Measurements from ENCODE around the gene SKP1. TPM values are rescaled to one million over a fixed set of nuclear protein-coding genes. Genes with fewer than 3 reads are reported as not detected.

The SKP1 gene
- total RNA-seq, 1 experiment from 2014 or later = 220 TPM

DNA sequence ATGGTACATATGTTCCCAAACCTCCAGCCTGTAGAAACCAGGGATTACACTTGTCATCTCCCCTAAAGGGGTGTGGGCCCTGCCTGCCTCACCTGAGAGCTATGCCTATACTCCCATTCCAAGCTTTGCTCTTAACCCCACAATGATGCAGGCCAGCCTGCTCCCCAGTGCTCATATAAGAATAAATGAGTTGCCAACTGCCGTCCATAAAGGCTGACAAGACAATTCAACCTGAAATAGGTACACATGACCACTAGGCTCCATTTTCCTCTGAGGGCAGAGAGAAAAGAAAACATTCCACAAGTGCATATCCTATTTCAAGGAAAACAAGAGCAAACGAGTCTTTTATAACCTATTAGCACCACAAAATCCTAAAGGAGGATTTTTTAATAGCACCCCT, 28.4 kb downstream of the SKP1 start:
- no peak for DNase-seq
- intact Hi-C loops (cut with micrococcal nuclease) = no loop called here
- Histone ChIP-seq H3K4me1 (ENCODE audit: insufficient read depth, low read length) (no peaks in the 10 kb centered on the region), H3K9ac (ENCODE audit: low read length) (no peak overlapping the region), H4K20me1 (ENCODE audit: low read length) (peaks cover 5% of the 10 kb centered on the region; the same call in 1 of the 2 replicates), H2AFZ (ENCODE audit: low read length) (no peak overlapping the region), H3K79me2 (ENCODE audit: low read length) (peaks cover 31% of the 10 kb centered on the region; the same call in 1 of the 2 replicates), H3K9me2 (replicated peaks; ENCODE audit: low read length) (no peaks in the 10 kb centered on the region), H3K4me3 (ENCODE audit: low read length) (no peak overlapping the region), H3K36me3 (ENCODE audit: low read depth, low read length) (peaks cover 56% of the 10 kb centered on the region), H3K4me2 (ENCODE audit: low read length) (no peak overlapping the region), H3K27me3 (ENCODE audit: low read length) (no peaks in the 10 kb centered on the region), H3F3A (ENCODE audit: low read length, unreplicated experiment) (no peaks in the 10 kb centered on the region), H3K9me3 (ENCODE audit: low read length) (no peaks in the 10 kb centered on the region), H3K27ac (ENCODE audit: low read length) (no peak overlapping the region)
- BruUV-seq (replicated peaks) = no TSS peak
- ATAC-seq = no peak
- POLR2A ChIA-PET (ENCODE audit: unreplicated experiment) = no interaction called here
- CTCF ChIA-PET = no interaction called here
- TF ChIP-seq, protein P1, sequence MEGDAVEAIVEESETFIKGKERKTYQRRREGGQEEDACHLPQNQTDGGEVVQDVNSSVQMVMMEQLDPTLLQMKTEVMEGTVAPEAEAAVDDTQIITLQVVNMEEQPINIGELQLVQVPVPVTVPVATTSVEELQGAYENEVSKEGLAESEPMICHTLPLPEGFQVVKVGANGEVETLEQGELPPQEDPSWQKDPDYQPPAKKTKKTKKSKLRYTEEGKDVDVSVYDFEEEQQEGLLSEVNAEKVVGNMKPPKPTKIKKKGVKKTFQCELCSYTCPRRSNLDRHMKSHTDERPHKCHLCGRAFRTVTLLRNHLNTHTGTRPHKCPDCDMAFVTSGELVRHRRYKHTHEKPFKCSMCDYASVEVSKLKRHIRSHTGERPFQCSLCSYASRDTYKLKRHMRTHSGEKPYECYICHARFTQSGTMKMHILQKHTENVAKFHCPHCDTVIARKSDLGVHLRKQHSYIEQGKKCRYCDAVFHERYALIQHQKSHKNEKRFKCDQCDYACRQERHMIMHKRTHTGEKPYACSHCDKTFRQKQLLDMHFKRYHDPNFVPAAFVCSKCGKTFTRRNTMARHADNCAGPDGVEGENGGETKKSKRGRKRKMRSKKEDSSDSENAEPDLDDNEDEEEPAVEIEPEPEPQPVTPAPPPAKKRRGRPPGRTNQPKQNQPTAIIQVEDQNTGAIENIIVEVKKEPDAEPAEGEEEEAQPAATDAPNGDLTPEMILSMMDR (conservative IDR thresholded peaks at IDR 0.05; ENCODE audit: low read depth, low read length) = no peak
- TF ChIP-seq EZH2 (IDR thresholded peaks at IDR 0.05; ENCODE audit: low read length, unreplicated experiment) (no peak), EZH2phosphoT487 (IDR thresholded peaks at IDR 0.05; ENCODE audit: borderline replicate concordance, low read length) (no peak)

DNA sequence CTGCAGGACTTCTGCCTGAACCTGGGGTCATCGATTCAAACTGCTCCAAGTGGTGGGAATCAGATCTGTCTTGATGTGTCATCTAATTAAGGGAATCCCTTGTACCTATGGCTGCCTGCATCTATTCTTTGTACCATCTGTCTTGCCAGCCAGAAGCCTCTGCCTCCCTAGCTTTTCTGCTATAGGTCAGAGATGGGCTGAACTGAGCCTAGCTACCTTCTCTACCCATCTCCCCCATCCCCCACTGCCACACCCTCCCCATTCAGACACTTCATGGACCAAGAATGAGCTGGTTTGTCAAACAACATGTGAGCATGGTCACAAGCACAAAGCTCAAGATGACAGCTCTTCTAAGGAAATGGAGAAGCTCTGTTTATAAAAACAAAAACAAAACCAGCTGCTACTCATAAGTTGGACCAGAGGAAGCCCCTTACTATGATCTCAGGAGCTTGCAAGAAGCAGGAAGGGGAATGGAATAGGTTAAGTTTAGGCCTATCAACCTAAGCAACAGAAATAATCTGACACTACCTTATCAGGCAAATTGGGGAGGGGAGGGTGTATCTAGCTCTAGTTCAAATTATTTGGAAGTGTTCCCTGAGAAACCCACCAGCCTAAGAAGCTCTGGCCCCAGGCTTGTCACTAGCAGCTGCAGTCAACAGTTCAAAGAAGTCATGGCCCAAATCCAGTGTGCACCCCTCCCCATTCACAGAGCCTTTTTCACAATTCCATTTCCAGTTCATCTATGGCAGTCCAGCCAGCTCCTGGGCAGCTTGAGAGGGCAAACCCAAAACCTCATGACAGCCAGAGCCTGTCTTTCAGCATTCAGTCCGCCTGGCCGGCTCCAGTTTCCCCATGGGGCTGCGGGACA, 29.9 kb downstream of the SKP1 start:
- TF ChIP-seq EZH2 (IDR thresholded peaks at IDR 0.05; ENCODE audit: low read length, unreplicated experiment) (no peak), EZH2phosphoT487 (IDR thresholded peaks at IDR 0.05; ENCODE audit: borderline replicate concordance, low read length) (no peak)
- TF ChIP-seq, protein P1 (conservative IDR thresholded peaks at IDR 0.05; ENCODE audit: low read depth, low read length) = no peak
- Histone ChIP-seq H2AFZ (ENCODE audit: low read length) (no peak overlapping the region), H3K27ac (ENCODE audit: low read length) (no peak overlapping the region), H3K27me3 (ENCODE audit: low read length) (no peaks in the 10 kb centered on the region), H3K9me3 (ENCODE audit: low read length) (no peaks in the 10 kb centered on the region), H3K4me2 (ENCODE audit: low read length) (no peak overlapping the region), H3K36me3 (ENCODE audit: low read depth, low read length) (peaks cover 49% of the 10 kb centered on the region), H3K9ac (ENCODE audit: low read length) (no peak overlapping the region), H3K4me3 (ENCODE audit: low read length) (no peak overlapping the region), H3F3A (ENCODE audit: low read length, unreplicated experiment) (no peaks in the 10 kb centered on the region), H3K79me2 (ENCODE audit: low read length) (peaks cover 26% of the 10 kb centered on the region; the same call in 1 of the 2 replicates), H3K4me1 (ENCODE audit: insufficient read depth, low read length) (no peaks in the 10 kb centered on the region), H3K9me2 (replicated peaks; ENCODE audit: low read length) (no peaks in the 10 kb centered on the region), H4K20me1 (ENCODE audit: low read length) (peaks cover 5% of the 10 kb centered on the region; the same call in 1 of the 2 replicates)
- ChIA-PET POLR2A (ENCODE audit: unreplicated experiment) (interaction anchor here (0.6 kb wide), 1 partner anchor 202 kb away, joined by 3 read pairs; no protein-coding TSS in a partner anchor), CTCF (interaction anchor here (0.9 to 1.4 kb wide), 2 partner anchors 107 to 121 kb away, joined by 3 to 9 read pairs; no protein-coding TSS in a partner anchor)
- ATAC-seq (no peak), DNase-seq (peak; percentile 12)
- intact Hi-C loops (cut with micrococcal nuclease) = loop anchor here (1.0 kb wide), 1 partner anchor 108 kb away; no protein-coding TSS in a partner anchor
- BruUV-seq (replicated peaks) = no TSS peak

Data from PC-3 (cell line).